GM19239 (cell line): ENCODE measurements around the gene LRPAP1.
"Not testable (repeated sequence)": the region's sequence is repeated elsewhere in the genome, so short reads cannot be mapped to it uniquely, and the experiment has no call there.

Experiments
- DNase-seq: peaks from one replicate; pipeline ENCODE4 v3.0.0; 2011; ENCODE audit warnings: low spot score; ENCODE audit not compliant: insufficient read length
- FAIRE-seq: peaks from 2 replicates; lab custom pipeline; 2011; peaks lifted over from hg19 to GRCh38; lab: Jason Lieb, UNC

LRPAP1 gene

GRCh38 chr4:3466691-3467600 is 65.3 kb downstream of the LRPAP1 start:
- DNase-seq (no peak), FAIRE-seq (no peak)

- DNase-seq, result no peak
- no peak for FAIRE-seq
These were observed 66.2 kb downstream of the LRPAP1 start for GRCh38 chr4:3465698-3466671.

GRCh38 chr4:3464911-3465697 is 67.1 kb downstream of the LRPAP1 start:
- no peak for FAIRE-seq

GRCh38 chr4:3464349-3464905 is 67.8 kb downstream of the LRPAP1 start:
- FAIRE-seq (no peak), DNase-seq (no peak)

More at GRCh38 chr4:3464911-3465697, 67.1 kb downstream of the LRPAP1 start:
- DNase-seq, result no peak

GRCh38 chr4:3463556-3464348 is 68.5 kb downstream of the LRPAP1 start:
- FAIRE-seq, result no peak
- no peak for DNase-seq

- no peak for DNase-seq
These were observed 69.3 kb downstream of the LRPAP1 start, which contains the start of gene DOK7 for GRCh38 chr4:3462790-3463415. Gene DOK7 (plus strand): TSS chr4:3463306. CDS start chr4:3463376, 70 bp downstream.

GRCh38 chr4:3462321-3462789 is 69.9 kb downstream of the LRPAP1 start:
- FAIRE-seq (no peak), DNase-seq (no peak)

More at GRCh38 chr4:3462790-3463415, 69.3 kb downstream of the LRPAP1 start, which contains the start of gene DOK7:
- FAIRE-seq, result no peak

GRCh38 chr4:3461515-3462291 is 70.5 kb downstream of the LRPAP1 start:
- FAIRE-seq (no peak), DNase-seq (no peak)

- no peak for DNase-seq
- FAIRE-seq, result no peak
These were observed 71.3 kb downstream of the LRPAP1 start for GRCh38 chr4:3460926-3461325.

- DNase-seq, FAIRE-seq: not testable (repeated sequence)
These were observed 73.1 kb downstream of the LRPAP1 start for GRCh38 chr4:3459156-3459555.

GRCh38 chr4:3458371-3458770 is 73.9 kb downstream of the LRPAP1 start:
- no peak for DNase-seq
- no peak for FAIRE-seq

GRCh38 chr4:3455596-3455995 is 76.6 kb downstream of the LRPAP1 start:
- DNase-seq, FAIRE-seq: not testable (repeated sequence)
